CD4-positive, alpha-beta T cell treated with Interleukin-12 subunit alpha and Interleukin-12 subunit beta, for 1 hour (primary cell): Measurements from ENCODE around the gene PLK3.
"Not testable (repeated sequence)": the region's sequence is repeated elsewhere in the genome, so short reads cannot be mapped to it uniquely, and the experiment has no call there.

Experiments
- DNase-seq: peaks from one replicate; pipeline ENCODE4 v3.0.0-alpha.2; 2020

The PLK3 gene

GRCh38 chr1:44829506-44830384 is 29.6 kb downstream of the PLK3 start:
- DNase-seq: no peak

- no peak for DNase-seq
Measured at GRCh38 chr1:44830900-44831304, 30.7 kb downstream of the PLK3 start.

GRCh38 chr1:44831516-44831915 is 31.3 kb downstream of the PLK3 start:
- DNase-seq: no peak

GRCh38 chr1:44832056-44832705 is 32.0 kb downstream of the PLK3 start:
- no peak for DNase-seq

- DNase-seq: no peak
Measured at GRCh38 chr1:44834328-44834727, 34.2 kb downstream of the PLK3 start.

GRCh38 chr1:44835738-44836675 is 35.8 kb downstream of the PLK3 start:
- peak; percentile 86 for DNase-seq

GRCh38 chr1:44838294-44838693 is 38.1 kb downstream of the PLK3 start:
- DNase-seq: not testable (repeated sequence)

GRCh38 chr1:44839576-44839975 is 39.4 kb downstream of the PLK3 start:
- no peak for DNase-seq

- no peak for DNase-seq
Measured at GRCh38 chr1:44842486-44842861, 42.3 kb downstream of the PLK3 start.

- DNase-seq: peak; percentile 19
Measured at GRCh38 chr1:44842862-44843655, 42.9 kb downstream of the PLK3 start, which contains the start of gene PTCH2. TSS of gene PTCH2 (minus strand) at chr1:44843253. CDS start at chr1:44842932, 321 bp downstream.

- no peak for DNase-seq
Measured at GRCh38 chr1:44846985-44847384, 46.8 kb downstream of the PLK3 start.

GRCh38 chr1:44847845-44848244 is 47.7 kb downstream of the PLK3 start:
- no peak for DNase-seq

- DNase-seq: no peak
Measured at GRCh38 chr1:44848456-44849181, 48.4 kb downstream of the PLK3 start.

GRCh38 chr1:44849575-44850132 is 49.5 kb downstream of the PLK3 start:
- DNase-seq: no peak

GRCh38 chr1:44851308-44851707 is 51.1 kb downstream of the PLK3 start:
- DNase-seq: no peak

- DNase-seq: no peak
Measured at GRCh38 chr1:44853201-44853600, 53.0 kb downstream of the PLK3 start.

- DNase-seq: no peak
Measured at GRCh38 chr1:44854970-44855369, 54.8 kb downstream of the PLK3 start.
